Peyer's patch (tissue), 4 donors: ENCODE data around the gene CTNND1. TPM values are rescaled to one million over a fixed set of nuclear protein-coding genes. Genes with fewer than 3 reads are reported as not detected.

Experiments used
- DNase-seq, 3 donors: peaks; one replicate each; pipeline ENCODE4 v3.0.0-alpha.2; 2017 to 2019
- H3K27ac ChIP-seq, 4 donors: fragments of 200-600 bp; sonication (generic); one replicate each; pipeline ENCODE4 v1.5.1; 2016 to 2019
- H3K27me3 ChIP-seq, 2 donors: fragments of 200-600 bp; sonication (generic); one replicate each; pipeline ENCODE4 v1.5.1; 2019
- H3K36me3 ChIP-seq, 3 donors: fragments of 200-600 bp; sonication (generic); one replicate each; pipeline ENCODE4 v1.5.1; 2016 to 2019
- H3K4me1 ChIP-seq, 4 donors: fragments of 200-600 bp; sonication (generic); one replicate each; pipeline ENCODE4 v1.5.1; 2016 to 2019
- H3K4me3 ChIP-seq, 4 donors: fragments of 200-600 bp; sonication (generic); 1 replicate in 3 of 4; 2 replicates in 1 of 4; pipeline ENCODE4 v1.5.1; 2016 to 2019; ENCODE audit warnings: mild to moderate bottlenecking in 1 of 4
- H3K9me3 ChIP-seq, 4 donors: fragments of 200-600 bp; sonication (generic); one replicate each; pipeline ENCODE4 v1.5.1; 2016 to 2019; ENCODE audit warnings: mild to moderate bottlenecking in 1 of 4
- POLR2A ChIP-seq, 2 donors: fragments of 450-650 bp; IDR thresholded peaks; one replicate each; pipeline ENCODE4 v1.5.1; 2017; ENCODE audit warnings: antibody characterized with exemption in 2 of 2, mild to moderate bottlenecking in 2 of 2, moderate library complexity in 2 of 2
- total RNA-seq, 4 donors: library from RNA; depleted of rRNA; stranded (reverse); fragments of >200 nt; gene quantifications; one replicate each; pipeline ENCODE4 v1.1.0, GENCODE V29; 2016
- TF ChIP-seq, protein P1 (sequence below), 6 experiments: fragments of 450-650 bp in 4 of 6; fragments of 200-600 bp in 2 of 6; sonication (generic) in 1 of 6; IDR thresholded peaks; one replicate each; pipeline ENCODE4 v1.5.1; 2017 to 2019; ENCODE audit warnings: antibody characterized with exemption in 6 of 6, mild to moderate bottlenecking in 3 of 6, moderate library complexity in 1 of 6

CTNND1 gene
- total RNA-seq, 4 donors from 2014 or later = 205 to 366 (median 346) TPM

DNA sequence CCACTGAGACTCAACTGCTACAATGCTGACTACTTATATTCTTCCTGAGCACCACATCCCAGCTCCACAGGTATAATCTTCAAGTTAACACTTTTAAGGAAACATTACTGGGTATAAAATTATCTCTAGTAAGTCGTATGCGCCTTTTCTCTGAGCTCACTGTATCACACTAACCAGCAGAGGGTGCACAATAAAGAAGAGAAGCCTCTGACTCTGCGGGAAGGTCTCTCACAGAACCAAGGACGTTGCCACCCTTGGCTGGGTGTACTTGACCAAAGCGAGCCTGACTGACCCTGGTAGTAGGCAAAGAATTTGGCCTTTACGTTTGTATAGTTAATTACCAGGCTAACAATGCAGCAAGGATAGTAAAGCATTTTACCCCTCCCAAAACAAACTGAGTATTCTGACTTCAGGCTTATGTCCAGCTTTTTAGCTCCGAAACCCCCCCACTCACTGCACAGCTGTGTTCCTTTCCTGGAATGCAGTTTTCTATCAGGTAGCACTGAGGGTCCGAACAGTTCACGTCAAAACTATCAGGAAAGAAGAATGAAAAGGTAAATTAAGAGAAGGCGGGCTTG, 9.8 kb upstream of the CTNND1 start, which contains the start of gene BTBD18:
Gene BTBD18, minus strand, starts transcription at position 144 of the 578 bp plus-strand sequence. CDS start 631 bp downstream, outside the sequence.
- TF ChIP-seq, protein P1, sequence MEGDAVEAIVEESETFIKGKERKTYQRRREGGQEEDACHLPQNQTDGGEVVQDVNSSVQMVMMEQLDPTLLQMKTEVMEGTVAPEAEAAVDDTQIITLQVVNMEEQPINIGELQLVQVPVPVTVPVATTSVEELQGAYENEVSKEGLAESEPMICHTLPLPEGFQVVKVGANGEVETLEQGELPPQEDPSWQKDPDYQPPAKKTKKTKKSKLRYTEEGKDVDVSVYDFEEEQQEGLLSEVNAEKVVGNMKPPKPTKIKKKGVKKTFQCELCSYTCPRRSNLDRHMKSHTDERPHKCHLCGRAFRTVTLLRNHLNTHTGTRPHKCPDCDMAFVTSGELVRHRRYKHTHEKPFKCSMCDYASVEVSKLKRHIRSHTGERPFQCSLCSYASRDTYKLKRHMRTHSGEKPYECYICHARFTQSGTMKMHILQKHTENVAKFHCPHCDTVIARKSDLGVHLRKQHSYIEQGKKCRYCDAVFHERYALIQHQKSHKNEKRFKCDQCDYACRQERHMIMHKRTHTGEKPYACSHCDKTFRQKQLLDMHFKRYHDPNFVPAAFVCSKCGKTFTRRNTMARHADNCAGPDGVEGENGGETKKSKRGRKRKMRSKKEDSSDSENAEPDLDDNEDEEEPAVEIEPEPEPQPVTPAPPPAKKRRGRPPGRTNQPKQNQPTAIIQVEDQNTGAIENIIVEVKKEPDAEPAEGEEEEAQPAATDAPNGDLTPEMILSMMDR (IDR thresholded peaks at IDR 0.05) = peak in 4 of 6 experiments; percentile 33 to 81 (median 76)
- TF ChIP-seq POLR2A (IDR thresholded peaks at IDR 0.05) = no peak
- DNase-seq = peak in 1 of 3 donors; percentile 68
- no peaks in the 10 kb centered on the region for H3K27me3 ChIP-seq
- no peak within 1 kb of the TSS for H3K4me3 ChIP-seq
- H3K36me3 ChIP-seq = no peaks in the 10 kb centered on the region
- no peak within 1 kb of the TSS for H3K27ac ChIP-seq
- peaks cover 0 to 6% (median 0%) of the 10 kb centered on the region in 4 donors for H3K4me1 ChIP-seq
- H3K9me3 ChIP-seq = no peaks in the 10 kb centered on the region

DNA sequence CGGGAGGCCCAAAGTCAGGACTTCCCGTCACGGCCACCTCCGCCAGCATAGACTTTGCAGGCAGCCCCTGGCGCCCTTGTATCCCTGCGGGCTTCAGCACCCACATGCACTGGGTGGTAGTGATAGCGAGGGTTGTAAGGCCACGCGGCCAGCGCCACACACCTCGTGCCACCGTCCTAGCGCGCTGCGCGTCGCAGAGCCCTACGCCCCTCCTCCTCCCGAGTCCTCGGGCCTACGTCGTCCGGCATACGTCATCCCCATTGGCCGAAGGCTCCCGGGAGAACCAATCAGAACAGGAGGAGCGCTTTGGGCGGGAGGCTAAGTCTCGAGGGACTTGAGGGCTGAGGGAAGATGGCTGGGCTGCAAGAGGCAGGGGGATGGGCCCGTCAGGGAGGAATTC, 8.6 kb upstream of the CTNND1 start:
- H3K27ac ChIP-seq = no peak overlapping the region
- no peak for DNase-seq
- H3K36me3 ChIP-seq = no peaks in the 10 kb centered on the region
- H3K4me3 ChIP-seq = no peak overlapping the region
- no peak for TF ChIP-seq POLR2A (IDR thresholded peaks at IDR 0.05)
- TF ChIP-seq, protein P1 (IDR thresholded peaks at IDR 0.05) = no peak
- no peaks in the 10 kb centered on the region for H3K27me3 ChIP-seq
- H3K4me1 ChIP-seq = peaks cover 0 to 6% (median 0%) of the 10 kb centered on the region in 4 donors
- H3K9me3 ChIP-seq = no peaks in the 10 kb centered on the region

DNA sequence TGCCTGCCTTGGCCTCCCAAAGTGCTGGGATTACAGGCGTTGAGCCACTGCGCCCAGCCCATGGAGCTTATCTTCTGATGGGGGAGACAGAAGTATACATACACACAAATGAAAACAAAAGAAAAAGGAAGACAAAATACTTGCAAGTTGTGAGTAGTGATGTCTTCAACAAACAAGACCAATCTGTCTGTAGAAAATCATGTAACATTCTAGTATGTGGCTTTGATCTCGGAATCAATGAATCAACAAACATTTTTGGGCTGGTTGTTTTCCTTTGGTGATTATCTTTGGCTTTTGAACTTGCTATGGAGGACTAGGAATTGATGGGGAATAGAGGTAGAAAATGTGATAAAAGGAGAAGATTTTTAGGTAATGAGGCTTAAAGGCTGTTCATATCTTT, 3.4 kb upstream of the CTNND1 start:
- DNase-seq = no peak
- H3K36me3 ChIP-seq = no peaks in the 10 kb centered on the region
- no peaks in the 10 kb centered on the region for H3K27me3 ChIP-seq
- no peak overlapping the region for H3K4me3 ChIP-seq
- H3K9me3 ChIP-seq = no peaks in the 10 kb centered on the region
- no peaks in the 10 kb centered on the region for H3K4me1 ChIP-seq
- no peak for TF ChIP-seq POLR2A (IDR thresholded peaks at IDR 0.05)
- TF ChIP-seq, protein P1 (IDR thresholded peaks at IDR 0.05) = no peak
- no peak overlapping the region for H3K27ac ChIP-seq

DNA sequence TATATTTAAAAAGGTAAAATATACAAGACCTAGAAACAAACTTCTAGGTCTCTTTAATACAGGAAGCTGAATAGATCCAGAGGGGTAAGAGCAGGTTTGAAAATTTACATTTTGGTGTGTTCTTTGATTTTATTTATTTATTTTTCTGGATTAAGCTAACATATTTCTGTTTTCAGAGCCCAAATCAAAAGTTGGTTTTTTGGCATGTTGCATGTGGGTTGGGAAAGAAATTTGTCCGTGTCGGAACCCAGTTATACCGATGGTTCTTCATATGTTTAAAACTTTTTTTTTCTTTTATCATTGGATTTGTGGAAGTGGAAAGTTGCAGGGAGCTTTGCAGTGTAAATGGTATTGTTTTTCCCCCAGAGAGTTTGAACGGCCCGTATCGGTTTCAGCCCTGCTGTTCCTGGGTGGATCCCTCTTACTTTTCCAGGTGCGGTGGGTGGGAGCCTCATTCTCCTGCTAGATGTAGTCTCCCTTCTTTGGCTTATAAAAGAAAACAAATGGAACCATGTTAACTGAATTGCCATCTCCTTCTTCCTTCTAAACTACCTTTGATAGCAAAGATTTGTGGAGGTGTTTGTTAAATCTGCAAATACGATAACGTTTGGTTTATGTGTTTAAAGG, 746 bp downstream of the CTNND1 start:
- Histone ChIP-seq H3K27me3 (no peaks in the 10 kb centered on the region), H3K4me3 (peak overlapping the region; percentile 25 to 63 (median 52)), H3K9me3 (no peaks in the 10 kb centered on the region), H3K27ac (peak overlapping the region; percentile 32 to 97 (median 86)), H3K36me3 (no peaks in the 10 kb centered on the region), H3K4me1 (peaks cover 0 to 21% (median 0%) of the 10 kb centered on the region in 4 donors)
- TF ChIP-seq, protein P1 (IDR thresholded peaks at IDR 0.05) = no peak
- no peak for TF ChIP-seq POLR2A (IDR thresholded peaks at IDR 0.05)
- no peak for DNase-seq

DNA sequence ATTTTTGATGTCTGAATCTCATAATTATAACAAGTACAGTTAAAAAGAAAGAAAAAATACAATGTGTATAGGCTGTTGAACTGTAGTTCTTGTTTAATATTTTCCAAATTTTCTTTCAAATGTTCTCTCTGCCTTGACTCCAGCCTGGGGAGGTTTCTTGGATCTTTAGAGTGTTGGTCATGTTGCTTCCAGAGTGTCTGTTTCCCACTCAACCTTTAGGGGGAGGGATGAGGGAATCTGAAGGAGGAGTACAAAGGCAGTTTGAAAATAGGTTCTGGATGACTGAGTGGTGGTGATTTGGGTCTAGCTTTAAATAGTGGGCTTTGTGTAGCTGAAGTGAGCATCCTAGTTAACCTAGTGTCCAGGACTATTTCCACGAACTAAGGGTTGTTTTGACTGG, 2.0 kb downstream of the CTNND1 start:
- TF ChIP-seq, protein P1 (IDR thresholded peaks at IDR 0.05) = peak in 4 of 6 experiments; percentile 7 to 54 (median 51)
- no peak for TF ChIP-seq POLR2A (IDR thresholded peaks at IDR 0.05)
- peak overlapping the region in 3 of 4 donors; percentile 85 to 97 (median 87) for H3K27ac ChIP-seq
- no peak for DNase-seq
- H3K4me3 ChIP-seq = peak overlapping the region in 3 of 4 donors; percentile 45 to 63 (median 59)
- no peaks in the 10 kb centered on the region for H3K36me3 ChIP-seq
- H3K27me3 ChIP-seq = no peaks in the 10 kb centered on the region
- H3K4me1 ChIP-seq = peaks cover 0 to 23% (median 0%) of the 10 kb centered on the region in 4 donors
- no peaks in the 10 kb centered on the region for H3K9me3 ChIP-seq
